GM15510 (cell line): ENCODE results near the gene MXRA7.

ENCODE experiments used
- POLR2A ChIP-seq: IDR thresholded peaks from 3 replicates; pipeline ENCODE4 v1.6.1; 2011; ENCODE audit warnings: borderline replicate concordance; ENCODE audit not compliant: insufficient read length; ENCODE audit errors: extremely low read depth

Gene MXRA7

GRCh38 chr17:76737676-76738467 lies 27.1 kb upstream of the MXRA7 start, which contains the start of gene MFSD11:
TSS of gene MFSD11 (plus strand) at chr17:76738119. CDS start at chr17:76738353, 234 bp downstream.
- peak; percentile 32 for TF ChIP-seq POLR2A

- TF ChIP-seq POLR2A: peak; percentile 100
Observed at GRCh38 chr17:76737082-76737675, 26.4 kb upstream of the MXRA7 start, which contains the start of gene SRSF2. TSS of gene SRSF2 (minus strand) at chr17:76737331. CDS start at chr17:76737160, 171 bp downstream.

GRCh38 chr17:76736349-76737081 lies 25.8 kb upstream of the MXRA7 start:
- TF ChIP-seq POLR2A: peak; percentile 33

GRCh38 chr17:76735586-76736348 lies 25.0 kb upstream of the MXRA7 start:
- TF ChIP-seq POLR2A: no peak

GRCh38 chr17:76735006-76735405 lies 24.2 kb upstream of the MXRA7 start:
- no peak for TF ChIP-seq POLR2A

- TF ChIP-seq POLR2A: no peak
Observed at GRCh38 chr17:76734080-76734840, 23.5 kb upstream of the MXRA7 start.

GRCh38 chr17:76733618-76733957 lies 22.8 kb upstream of the MXRA7 start:
- TF ChIP-seq POLR2A: peak; percentile 18

- no peak for TF ChIP-seq POLR2A
Observed at GRCh38 chr17:76732734-76733617, 22.2 kb upstream of the MXRA7 start.

- TF ChIP-seq POLR2A: peak; percentile 18
Observed at GRCh38 chr17:76727745-76728456, 17.1 kb upstream of the MXRA7 start.

- peak; percentile 63 for TF ChIP-seq POLR2A
Observed at GRCh38 chr17:76726776-76727718, 16.3 kb upstream of the MXRA7 start, which contains the start of gene METTL23. TSS of gene METTL23 (plus strand) at chr17:76726839. CDS start at chr17:76729711, 2,872 bp downstream.

GRCh38 chr17:76726231-76726775 lies 15.5 kb upstream of the MXRA7 start, which contains the start of gene JMJD6:
TSS of gene JMJD6 (minus strand) at chr17:76726606. CDS start at chr17:76726475, 131 bp downstream.
- peak; percentile 55 for TF ChIP-seq POLR2A

GRCh38 chr17:76725580-76726230 lies 14.9 kb upstream of the MXRA7 start:
- TF ChIP-seq POLR2A: no peak
